CD4-positive, CD25-positive, alpha-beta regulatory T cell (primary cell): ENCODE measurements around the gene GSG1L. TPM values are rescaled to one million over a fixed set of nuclear protein-coding genes. Genes with fewer than 3 reads are reported as not detected.

Source experiments
- ATAC-seq, 2 donors: fragments of 150-1000 bp; cut with Tn5 transposase; one replicate each; pipeline ENCODE4 v1.10.0; 2021; ENCODE audit warnings: low read depth in 2 of 2, moderate number of reproducible peaks in 2 of 2, moderate library complexity in 1 of 2
- DNase-seq, 3 donors: peaks; one replicate each; pipeline versions ENCODE4 v3.0.0 to v3.0.0-alpha.2; 2012 to 2022; ENCODE audit warnings: mixed read lengths in 1 of 3
- H3K27ac ChIP-seq: one replicate; pipeline ENCODE4 v1.7.0; 2013; ENCODE audit warnings: mild to moderate bottlenecking, low read length; ENCODE audit not compliant: insufficient read depth, poor library complexity, severe bottlenecking
- H3K27me3 ChIP-seq: one replicate; pipeline ENCODE4 v1.7.0; 2013; ENCODE audit warnings: low read length; ENCODE audit not compliant: control insufficient read depth, insufficient read depth
- H3K36me3 ChIP-seq: one replicate; pipeline ENCODE4 v1.7.0; 2013; ENCODE audit warnings: mild to moderate bottlenecking, low read length, moderate library complexity; ENCODE audit not compliant: control insufficient read depth, insufficient read depth
- H3K4me1 ChIP-seq: 2 replicates; pipeline ENCODE4 v1.7.0; 2013; ENCODE audit warnings: mild to moderate bottlenecking, low read length; ENCODE audit not compliant: insufficient read depth, control insufficient read depth, poor library complexity, severe bottlenecking
- H3K4me3 ChIP-seq: one replicate; pipeline ENCODE4 v1.7.0; 2013; ENCODE audit warnings: low read depth, mild to moderate bottlenecking, low read length, moderate library complexity
- H3K9me3 ChIP-seq, 2 experiments: 1 replicate in 1 of 2; 2 replicates in 1 of 2; pipeline ENCODE4 v1.7.0; 2013; ENCODE audit warnings: low read length in 2 of 2, mild to moderate bottlenecking in 1 of 2, moderate library complexity in 1 of 2; ENCODE audit not compliant: control insufficient read depth in 2 of 2
- H3K27ac Mint-ChIP-seq, 3 donors: one replicate each; pipeline ENCODE4 v1.8.0; 2020 to 2022; ENCODE audit warnings: mild to moderate bottlenecking in 3 of 3, mixed read lengths in 3 of 3, moderate library complexity in 2 of 3
- H3K27me3 Mint-ChIP-seq: one replicate; pipeline ENCODE4 v1.8.0; 2022; ENCODE audit warnings: mild to moderate bottlenecking, mixed read lengths
- H3K36me3 Mint-ChIP-seq: one replicate; pipeline ENCODE4 v1.8.0; 2020; ENCODE audit warnings: mixed read lengths
- H3K4me1 Mint-ChIP-seq, 4 donors: one replicate each; pipeline ENCODE4 v1.8.0; 2020 to 2022; ENCODE audit warnings: mixed read lengths in 4 of 4, mild to moderate bottlenecking in 1 of 4
- H3K4me3 Mint-ChIP-seq, 4 donors: one replicate each; pipeline ENCODE4 v1.8.0; 2020 to 2022; ENCODE audit warnings: mild to moderate bottlenecking in 4 of 4, mixed read lengths in 4 of 4, moderate library complexity in 3 of 4
- H3K9me3 Mint-ChIP-seq, 7 donors: one replicate each; pipeline ENCODE4 v1.8.0; 2020 to 2022; ENCODE audit warnings: mixed read lengths in 7 of 7, mild to moderate bottlenecking in 3 of 7, moderate library complexity in 2 of 7
- polyA plus RNA-seq, 4 donors: library from polyadenylated mRNA; unstranded; fragments of 300-500 nt; fragmentation: Illumina TruSeq; gene quantifications; one replicate each; pipeline ENCODE4 v1.2.3, GENCODE V29; 2021
- total RNA-seq: library from RNA; stranded (reverse); gene quantifications from one replicate; pipeline ENCODE4 v1.2.3, GENCODE V29; 2022

The GSG1L gene
- not detected for total RNA-seq
- under 1 TPM in 1 of 4 donors, not detected in 3; 0.15 TPM for polyA plus RNA-seq

- Histone ChIP-seq H3K4me3 (no peak within 1 kb of the TSS), H3K36me3 (no peaks in the 10 kb centered on the region), H3K27me3 (peaks cover 5% of the 10 kb centered on the region), H3K4me1 (peaks cover 5% of the 10 kb centered on the region), H3K27ac (no peak within 1 kb of the TSS), H3K9me3 (no peaks in the 10 kb centered on the region)
- no peak within 1 kb of the TSS for H3K4me3 Mint-ChIP-seq
- DNase-seq (no peak), ATAC-seq (peak in 1 of 2 donors; percentile 16)
- H3K27ac Mint-ChIP-seq: no peak within 1 kb of the TSS
- peaks cover 49% of the 10 kb centered on the region for H3K27me3 Mint-ChIP-seq
- H3K36me3 Mint-ChIP-seq: no peaks in the 10 kb centered on the region
- H3K9me3 Mint-ChIP-seq: peaks cover 0 to 2% (median 0%) of the 10 kb centered on the region in 7 donors
- H3K4me1 Mint-ChIP-seq: peaks cover 0 to 12% (median 3%) of the 10 kb centered on the region in 4 donors
These were observed at the start of gene GSG1L for GRCh38 chr16:28063591-28064061. GSG1L (minus strand) TSS chr16:28063714; CDS start chr16:28063424, 290 bp downstream.

DNA sequence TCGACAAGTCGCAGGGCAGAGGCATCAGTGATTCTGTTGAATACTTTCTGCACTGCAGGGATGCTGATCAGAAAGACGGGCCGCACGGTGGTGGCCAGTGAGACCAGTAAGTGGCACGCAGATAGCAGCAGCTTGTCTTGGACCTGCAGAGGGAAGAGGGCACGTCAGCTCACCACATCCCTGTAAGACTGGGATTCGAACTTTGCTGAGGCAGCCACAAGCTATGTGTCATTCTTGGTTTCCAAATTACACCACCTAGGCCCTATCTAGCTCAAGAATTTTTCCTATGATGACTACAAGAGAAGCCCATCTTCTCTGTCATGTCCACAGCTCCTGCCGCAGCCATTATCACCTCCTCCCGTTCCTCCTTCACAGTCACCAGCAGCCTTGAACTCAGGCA, 49.4 kb upstream of the GSG1L start:
- Histone ChIP-seq H3K27ac (no peak overlapping the region), H3K36me3 (peaks cover 92% of the 10 kb centered on the region), H3K4me1 (no peaks in the 10 kb centered on the region), H3K27me3 (no peaks in the 10 kb centered on the region), H3K4me3 (no peak overlapping the region), H3K9me3 (no peaks in the 10 kb centered on the region)
- DNase-seq (no peak), ATAC-seq (no peak)
- Mint-ChIP-seq H3K4me1 (peaks cover 0 to 25% (median 10%) of the 10 kb centered on the region in 4 donors), H3K4me3 (no peak overlapping the region), H3K27me3 (no peaks in the 10 kb centered on the region), H3K36me3 (peaks cover 60% of the 10 kb centered on the region), H3K9me3 (no peaks in the 10 kb centered on the region), H3K27ac (peak overlapping the region in 2 of 3 donors; percentile 62 to 81)

- peaks cover 60% of the 10 kb centered on the region for H3K36me3 Mint-ChIP-seq
- H3K4me1 Mint-ChIP-seq: peaks cover 0 to 19% (median 10%) of the 10 kb centered on the region in 4 donors
- H3K4me3 Mint-ChIP-seq: no peak overlapping the region
- no peak overlapping the region for H3K27ac ChIP-seq
- no peaks in the 10 kb centered on the region for H3K9me3 ChIP-seq
- peaks cover 95% of the 10 kb centered on the region for H3K36me3 ChIP-seq
- H3K27me3 Mint-ChIP-seq: no peaks in the 10 kb centered on the region
- no peak for DNase-seq
- no peaks in the 10 kb centered on the region for H3K9me3 Mint-ChIP-seq
- no peaks in the 10 kb centered on the region for H3K27me3 ChIP-seq
- H3K4me1 ChIP-seq: no peaks in the 10 kb centered on the region
- H3K4me3 ChIP-seq: no peak overlapping the region
- no peak for ATAC-seq
- H3K27ac Mint-ChIP-seq: no peak overlapping the region
These were observed 47.5 kb upstream of the GSG1L start for GRCh38 chr16:28110977-28111376.

- Histone ChIP-seq H3K27me3 (no peaks in the 10 kb centered on the region), H3K36me3 (peaks cover 95% of the 10 kb centered on the region), H3K9me3 (no peaks in the 10 kb centered on the region), H3K4me1 (no peaks in the 10 kb centered on the region), H3K4me3 (no peak overlapping the region), H3K27ac (no peak overlapping the region)
- Mint-ChIP-seq H3K27ac (peak overlapping the region in 2 of 3 donors; percentile 27 to 32), H3K36me3 (peaks cover 60% of the 10 kb centered on the region), H3K4me1 (peaks cover 0 to 19% (median 10%) of the 10 kb centered on the region in 4 donors), H3K27me3 (no peaks in the 10 kb centered on the region), H3K9me3 (no peaks in the 10 kb centered on the region), H3K4me3 (no peak overlapping the region)
- DNase-seq (no peak), ATAC-seq (no peak)
These were observed 47.0 kb upstream of the GSG1L start for GRCh38 chr16:28110479-28110878.

DNA sequence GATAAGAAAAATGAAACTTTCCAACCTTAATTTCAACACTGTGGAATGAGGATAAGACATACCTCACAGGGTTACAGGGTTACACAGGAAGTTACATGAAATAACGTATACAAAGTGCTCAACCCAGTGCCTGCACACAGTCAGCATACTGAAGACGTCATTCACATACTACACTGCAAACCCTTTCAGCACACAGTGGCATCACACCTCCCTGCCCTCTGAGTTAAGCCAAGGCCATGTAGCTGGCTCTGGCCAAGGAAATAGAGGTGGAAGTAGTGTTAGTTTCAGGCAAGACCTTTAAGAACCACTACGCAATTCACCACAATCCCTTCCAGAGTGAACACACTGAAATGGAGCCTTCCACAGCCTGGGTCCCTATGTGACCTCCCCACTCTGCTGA, 46.6 kb upstream of the GSG1L start:
- Histone ChIP-seq H3K9me3 (no peaks in the 10 kb centered on the region), H3K4me3 (no peak overlapping the region), H3K4me1 (no peaks in the 10 kb centered on the region), H3K36me3 (peaks cover 95% of the 10 kb centered on the region), H3K27me3 (no peaks in the 10 kb centered on the region), H3K27ac (no peak overlapping the region)
- H3K27ac Mint-ChIP-seq: peak overlapping the region in 2 of 3 donors; percentile 27 to 32
- ATAC-seq (no peak), DNase-seq (no peak)
- no peaks in the 10 kb centered on the region for H3K9me3 Mint-ChIP-seq
- peaks cover 61% of the 10 kb centered on the region for H3K36me3 Mint-ChIP-seq
- H3K4me1 Mint-ChIP-seq: peaks cover 0 to 19% (median 10%) of the 10 kb centered on the region in 4 donors
- no peak overlapping the region for H3K4me3 Mint-ChIP-seq
- H3K27me3 Mint-ChIP-seq: no peaks in the 10 kb centered on the region

GRCh38 chr16:28108590-28109247, 45.2 kb upstream of the GSG1L start:
- Mint-ChIP-seq H3K9me3 (no peaks in the 10 kb centered on the region), H3K4me3 (no peak overlapping the region), H3K4me1 (peaks cover 0 to 16% (median 10%) of the 10 kb centered on the region in 4 donors), H3K27ac (peak overlapping the region in 1 of 3 donors; percentile 45), H3K27me3 (no peaks in the 10 kb centered on the region), H3K36me3 (peaks cover 61% of the 10 kb centered on the region)
- Histone ChIP-seq H3K4me1 (no peaks in the 10 kb centered on the region), H3K9me3 (no peaks in the 10 kb centered on the region), H3K27me3 (no peaks in the 10 kb centered on the region), H3K4me3 (no peak overlapping the region), H3K36me3 (peaks cover 98% of the 10 kb centered on the region), H3K27ac (no peak overlapping the region)
- ATAC-seq (no peak), DNase-seq (no peak)

DNA sequence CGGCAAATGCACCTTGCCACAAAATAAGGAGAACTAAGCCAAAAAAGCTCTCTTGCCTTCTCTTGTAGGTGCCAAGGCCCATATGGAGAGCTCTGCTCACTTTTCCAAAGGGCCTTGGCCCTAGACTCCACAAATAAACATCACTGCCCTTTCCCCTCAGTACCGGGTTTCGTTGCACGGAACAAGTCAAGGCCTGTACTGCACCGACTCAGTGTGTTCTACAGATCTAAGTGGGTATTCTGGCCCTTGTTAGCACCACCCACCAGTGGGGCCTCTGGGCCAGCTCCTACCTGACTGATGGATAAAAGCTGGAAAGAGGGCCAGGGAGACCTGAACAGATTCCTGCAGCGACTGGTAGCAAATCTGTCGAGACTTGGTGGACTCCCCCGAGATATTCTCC, 43.7 kb upstream of the GSG1L start:
- Histone ChIP-seq H3K4me3 (no peak overlapping the region), H3K27ac (no peak overlapping the region), H3K36me3 (peaks cover 100% of the 10 kb centered on the region), H3K4me1 (no peaks in the 10 kb centered on the region), H3K27me3 (no peaks in the 10 kb centered on the region), H3K9me3 (no peaks in the 10 kb centered on the region)
- no peak for DNase-seq
- peaks cover 69% of the 10 kb centered on the region for H3K36me3 Mint-ChIP-seq
- no peak overlapping the region for H3K4me3 Mint-ChIP-seq
- no peaks in the 10 kb centered on the region for H3K9me3 Mint-ChIP-seq
- no peaks in the 10 kb centered on the region for H3K27me3 Mint-ChIP-seq
- H3K27ac Mint-ChIP-seq: peak overlapping the region in 1 of 3 donors; percentile 40
- peaks cover 0 to 11% (median 10%) of the 10 kb centered on the region in 4 donors for H3K4me1 Mint-ChIP-seq
- ATAC-seq: no peak
